ENCODE measurements around the gene CSNK1G2.

GRCh38 chr19:1992759-1993260 lies 51.8 kb downstream of the CSNK1G2 start:
- TF ChIP-seq POLR2A (IDR thresholded peaks at IDR 0.05) (no peak), CTCF (IDR thresholded peaks at IDR 0.05) (no peak)

Measured in thyroid gland (tissue), 4 donors.